GM13976 (cell line): ENCODE measurements around the gene TEP1.

Source experiments
- DNase-seq: peaks from one replicate; pipeline ENCODE4 v3.0.0; 2012; ENCODE audit warnings: low spot score
- CTCF ChIP-seq: IDR thresholded peaks from 2 replicates; pipeline ENCODE4 v1.5.1; 2012; ENCODE audit warnings: borderline replicate concordance, mild to moderate bottlenecking; ENCODE audit not compliant: insufficient read depth; ENCODE audit errors: extremely low read depth, missing control alignments, control extremely low read depth
- in situ Hi-C: fragments of 300-500 bp; cut with MboI; formaldehyde crosslinking; loops from one replicate; pipeline ENCODE4 v1.12.0; 2022; ENCODE audit warnings: low sequenced_read_pairs, mixed read lengths, inconsistent platforms; ENCODE audit not compliant: unreplicated experiment

The TEP1 gene

DNA sequence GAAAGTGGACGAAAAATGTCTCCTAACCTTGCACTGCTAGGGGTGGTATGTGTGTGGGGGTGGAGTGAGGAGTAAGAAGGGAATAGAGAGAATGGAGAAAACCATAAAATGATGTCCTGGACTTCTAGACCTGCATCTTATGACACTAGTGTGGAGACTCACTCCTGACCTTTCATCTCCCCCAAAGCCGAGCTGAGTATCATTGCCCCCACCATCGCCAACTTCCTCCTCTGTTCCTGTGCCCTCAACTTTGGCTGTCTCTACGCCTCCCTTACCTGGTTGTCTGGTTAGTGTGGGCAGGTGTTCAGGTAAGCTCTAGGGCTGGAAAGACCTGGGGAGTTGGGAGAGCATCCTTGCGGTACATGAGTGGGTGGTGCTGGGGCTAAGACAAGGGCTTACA lies 27.2 kb upstream of the TEP1 start:
- DNase-seq = no peak
- no peak for TF ChIP-seq CTCF
- in situ Hi-C loops = no loop called here

DNA sequence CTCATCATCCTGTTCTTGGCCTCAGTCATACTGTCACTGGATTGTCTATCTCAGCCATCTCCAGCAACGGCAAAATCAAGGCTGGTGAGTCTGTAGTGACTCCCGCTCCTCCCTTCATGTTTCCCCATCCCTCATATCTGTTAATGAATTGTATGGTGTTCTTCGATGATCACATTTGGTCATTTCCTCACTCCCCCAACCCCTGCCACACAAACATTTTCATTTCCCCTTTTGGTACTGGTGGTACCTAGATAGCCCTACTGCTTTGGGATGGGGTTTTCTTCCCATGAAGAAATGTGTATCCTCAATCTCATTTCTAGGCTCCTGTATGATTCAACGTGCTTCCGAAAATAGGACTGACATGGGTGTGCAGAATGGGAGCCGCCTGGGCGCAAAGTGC lies 25.4 kb upstream of the TEP1 start:
- in situ Hi-C loops = no loop called here

GRCh38 chr14:20436363-20436755 lies 23.1 kb upstream of the TEP1 start:
- TF ChIP-seq CTCF = no peak
- in situ Hi-C loops = no loop called here
- DNase-seq = no peak

More for the DNA sequence above, 25.4 kb upstream of the TEP1 start:
- TF ChIP-seq CTCF = no peak
- DNase-seq = no peak

GRCh38 chr14:20435582-20436362 lies 22.5 kb upstream of the TEP1 start, which contains the start of gene KLHL33:
Gene KLHL33 (minus strand): TSS chr14:20436166. CDS start chr14:20435811, 355 bp downstream.
- in situ Hi-C loops = no loop called here
- no peak for TF ChIP-seq CTCF
- no peak for DNase-seq

DNA sequence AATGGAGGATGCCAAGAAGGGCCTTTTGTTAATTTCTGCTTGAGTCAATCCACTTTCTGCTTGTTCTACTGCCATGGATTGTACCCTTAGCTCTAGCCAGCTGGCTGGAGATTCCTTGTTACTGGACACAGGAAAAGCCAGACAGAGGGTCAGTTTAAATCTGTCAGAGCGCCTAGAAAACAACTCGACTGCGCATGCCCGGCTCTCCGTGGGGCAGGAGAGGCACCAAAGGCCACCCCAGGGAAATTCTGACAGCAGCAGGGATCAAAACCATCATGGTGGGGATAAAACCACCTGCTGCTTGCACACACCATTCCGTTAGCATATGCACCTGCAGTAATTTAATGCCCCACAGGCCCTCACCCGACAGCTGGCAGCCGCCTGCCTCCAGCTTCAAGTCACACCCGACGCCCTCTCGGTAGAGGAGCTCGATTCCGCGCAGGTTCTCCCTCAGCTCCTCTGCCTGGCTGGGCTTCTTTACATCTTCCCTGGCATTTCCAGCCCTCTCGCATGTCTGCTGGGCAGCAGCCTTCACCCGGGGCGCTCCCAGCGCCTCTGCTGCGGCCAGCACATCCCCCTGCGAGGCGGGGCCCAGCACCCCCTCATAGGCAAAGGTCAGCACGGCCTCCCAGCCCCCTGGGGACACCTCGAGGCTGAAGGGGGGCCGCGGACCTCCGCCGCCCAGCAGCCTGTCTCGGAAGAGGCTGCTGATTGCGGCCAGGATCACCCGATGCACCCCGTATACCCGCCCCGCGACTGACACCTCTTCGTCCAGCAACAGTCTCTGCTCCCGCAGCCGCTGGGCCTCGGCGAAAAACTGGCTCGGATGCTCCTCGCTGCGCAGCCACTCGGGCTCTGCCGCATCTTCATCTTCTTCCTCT lies 21.6 kb upstream of the TEP1 start:
- in situ Hi-C loops = no loop called here
- no peak for TF ChIP-seq CTCF
- DNase-seq = no peak

- no peak for DNase-seq
- in situ Hi-C loops = no loop called here
- no peak for TF ChIP-seq CTCF
These were observed 16.7 kb upstream of the TEP1 start for GRCh38 chr14:20429801-20430669.
